ENCODE measurements around the gene WNT9B.

The WNT9B gene

GRCh38 chr17:46885415-46886309, 34.3 kb downstream of the WNT9B start:
- no peak for DNase-seq

GRCh38 chr17:46886310-46886663, 34.9 kb downstream of the WNT9B start:
- DNase-seq, result no peak

GRCh38 chr17:46887717-46888116, 36.3 kb downstream of the WNT9B start:
- DNase-seq, result no peak

- DNase-seq, result no peak
These were observed 37.3 kb downstream of the WNT9B start for GRCh38 chr17:46888727-46889126.

GRCh38 chr17:46889519-46889918, 38.1 kb downstream of the WNT9B start:
- DNase-seq, result no peak

- no peak for DNase-seq
These were observed 38.7 kb downstream of the WNT9B start for GRCh38 chr17:46889992-46890564.

GRCh38 chr17:46890638-46891037, 39.3 kb downstream of the WNT9B start:
- DNase-seq, result no peak

GRCh38 chr17:46892192-46892703, 40.9 kb downstream of the WNT9B start:
- no peak for DNase-seq

- no peak for DNase-seq
These were observed 42.6 kb downstream of the WNT9B start for GRCh38 chr17:46894024-46894423.

GRCh38 chr17:46894476-46895151, 43.2 kb downstream of the WNT9B start:
- DNase-seq, result no peak

- no peak for DNase-seq
These were observed 43.8 kb downstream of the WNT9B start for GRCh38 chr17:46895171-46895570.

GRCh38 chr17:46896991-46897390, 45.6 kb downstream of the WNT9B start:
- DNase-seq, result no peak

GRCh38 chr17:46898364-46898763, 47.0 kb downstream of the WNT9B start:
- no peak for DNase-seq

- no peak for DNase-seq
These were observed 47.5 kb downstream of the WNT9B start for GRCh38 chr17:46898860-46899259.

- no peak for DNase-seq
These were observed 49.9 kb downstream of the WNT9B start for GRCh38 chr17:46901291-46901690.

GRCh38 chr17:46903762-46904672, 52.6 kb downstream of the WNT9B start:
- no peak for DNase-seq

- DNase-seq, result no peak
These were observed 56.8 kb downstream of the WNT9B start for GRCh38 chr17:46908068-46908737.

- DNase-seq, result peak; percentile 68
These were observed 59.0 kb downstream of the WNT9B start for GRCh38 chr17:46910179-46910927.

GRCh38 chr17:46911311-46911710, 59.9 kb downstream of the WNT9B start:
- DNase-seq, result no peak

GRCh38 chr17:46915596-46915995, 64.2 kb downstream of the WNT9B start:
- DNase-seq, result no peak

- no peak for DNase-seq
These were observed 64.8 kb downstream of the WNT9B start for GRCh38 chr17:46916211-46916610.

Measured in NCI-H774 (cell line).